K562 treated with DMSO at 1 percent for 48 hours (cell line): ENCODE measurements around the gene BARX2. TPM values are rescaled to one million over a fixed set of nuclear protein-coding genes. Genes with fewer than 3 reads are reported as not detected.

Experiments used
- total RNA-seq: library from RNA; unstranded; fragments of 300-600 nt; gene quantifications from 2 replicates; pipeline ENCODE4 v1.2.3, GENCODE V29; 2022; ENCODE audit warnings: low replicate concordance; ENCODE audit errors: extremely low read depth

BARX2 gene, protein sequence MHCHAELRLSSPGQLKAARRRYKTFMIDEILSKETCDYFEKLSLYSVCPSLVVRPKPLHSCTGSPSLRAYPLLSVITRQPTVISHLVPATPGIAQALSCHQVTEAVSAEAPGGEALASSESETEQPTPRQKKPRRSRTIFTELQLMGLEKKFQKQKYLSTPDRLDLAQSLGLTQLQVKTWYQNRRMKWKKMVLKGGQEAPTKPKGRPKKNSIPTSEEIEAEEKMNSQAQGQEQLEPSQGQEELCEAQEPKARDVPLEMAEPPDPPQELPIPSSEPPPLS
- total RNA-seq = not detected in 2 replicates

DNA sequence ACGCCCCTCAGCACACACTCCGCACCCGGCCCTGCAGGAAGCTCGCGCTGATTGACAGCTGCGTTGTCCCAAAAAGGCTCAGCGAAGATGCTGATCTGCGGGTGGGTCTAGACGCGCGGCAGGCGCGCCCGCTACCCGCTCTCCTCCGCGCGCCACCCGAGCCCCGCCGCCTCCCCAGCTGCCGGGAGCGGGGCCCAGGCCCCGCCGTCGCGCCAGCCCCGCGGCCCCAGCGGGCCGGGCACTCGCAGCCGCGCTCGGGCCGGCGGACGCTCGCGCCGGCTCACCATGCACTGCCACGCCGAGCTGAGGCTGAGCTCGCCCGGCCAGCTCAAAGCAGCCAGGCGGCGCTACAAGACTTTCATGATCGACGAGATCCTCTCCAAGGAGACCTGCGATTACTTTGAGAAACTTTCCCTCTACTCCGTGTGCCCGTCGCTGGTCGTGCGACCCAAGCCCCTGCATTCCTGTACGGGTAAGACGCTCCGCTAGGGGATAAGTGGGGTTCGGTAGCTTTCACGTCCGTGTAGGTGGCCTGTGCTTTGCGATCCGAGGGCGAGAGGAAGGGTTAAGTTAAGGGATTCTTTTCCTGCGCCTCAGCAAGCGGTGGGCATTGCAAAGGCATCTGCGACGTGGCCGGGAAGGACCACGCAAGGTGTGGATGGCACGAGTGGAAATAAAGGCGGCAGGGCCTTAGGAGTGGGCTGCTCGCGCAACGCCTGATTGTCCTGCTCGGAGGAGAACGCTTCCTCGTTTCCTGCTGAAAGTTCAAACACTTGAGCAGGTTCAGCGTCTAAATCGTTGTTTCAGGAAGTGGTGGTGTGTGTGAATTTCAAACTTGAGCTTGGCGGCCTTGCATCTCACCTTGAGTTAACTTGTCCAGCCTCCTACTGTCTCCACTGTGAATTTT, at the start of gene BARX2:
BARX2 (plus strand) TSS at position 98 of the 907 bp plus-strand sequence; CDS start at position 286, 188 bp downstream.

Other genes with a start within 250 kb of the BARX2 start
- gene ARHGAP32, start 183.5 kb upstream of the BARX2 start, total RNA-seq = not detected in 2 replicates